K562 (cell line): ENCODE data around the gene CALML6. TPM values are rescaled to one million over a fixed set of nuclear protein-coding genes. Genes with fewer than 3 reads are reported as not detected.

Source experiments
- CAMTA2 ChIP-seq: fragments of 250-450 bp; sonication (Bioruptor Pico); conservative IDR thresholded peaks from 2 replicates; pipeline ENCODE4 v1.5.1; 2022
- FOSL1 ChIP-seq: fragments of 200-800 bp; sonication (Bioruptor generic); conservative IDR thresholded peaks from 2 replicates; pipeline ENCODE4 v1.6.1; 2016; ENCODE audit warnings: missing genetic modification characterization, missing compliant biosample characterization
- FOXJ2 ChIP-seq: fragments of 200-800 bp; sonication (Bioruptor generic); IDR thresholded peaks from 2 replicates; pipeline ENCODE4 v1.6.1; 2016; ENCODE audit warnings: missing genetic modification characterization, missing compliant biosample characterization
- KHSRP ChIP-seq: fragments of 450-650 bp; IDR thresholded peaks from 2 replicates; pipeline ENCODE4 v1.6.1; 2017
- MYC ChIP-seq, 2 experiments: fragments of 250-450 bp in 1 of 2; sonication (Bioruptor Pico) in 1 of 2; IDR thresholded peaks; 2 replicates each; pipeline versions ENCODE4 v1.5.1 to v1.6.1; 2012 to 2021; ENCODE audit warnings: low read depth in 2 of 2, borderline replicate concordance in 1 of 2, improper control_type of control experiment in 1 of 2, low read length in 1 of 2, mild to moderate bottlenecking in 1 of 2, moderate library complexity in 1 of 2
- NFIC ChIP-seq: fragments of 450-650 bp; IDR thresholded peaks from 2 replicates; pipeline ENCODE4 v1.6.1; 2017; ENCODE audit warnings: mild to moderate bottlenecking, inconsistent platforms
- PTBP1 ChIP-seq: fragments of 200-400 bp; formaldehyde crosslinking; IDR thresholded peaks from 2 replicates; pipeline ENCODE4 v1.6.1; 2017; ENCODE audit warnings: low read depth, low read length
- RBM17 ChIP-seq: fragments of 200-400 bp; formaldehyde crosslinking; IDR thresholded peaks from 2 replicates; pipeline ENCODE4 v1.6.1; 2017; ENCODE audit warnings: low read depth, mild to moderate bottlenecking, low read length, borderline replicate concordance
- SMARCA5 ChIP-seq: fragments of 450-650 bp; IDR thresholded peaks from 2 replicates; pipeline ENCODE4 v1.6.1; 2016
- SMARCE1 ChIP-seq: fragments of 450-650 bp; IDR thresholded peaks from 2 replicates; pipeline ENCODE4 v1.7.1; 2016; ENCODE audit warnings: mild to moderate bottlenecking
- ZNF184 ChIP-seq: sonication (generic); formaldehyde crosslinking; IDR thresholded peaks from 2 replicates; pipeline ENCODE4 v1.5.0; 2020; ENCODE audit warnings: missing genetic modification reagents
- ZNF197 ChIP-seq: fragments of 200-800 bp; sonication (Bioruptor generic); IDR thresholded peaks from 2 replicates; pipeline ENCODE4 v1.6.1; 2016; ENCODE audit warnings: low read depth, missing genetic modification characterization, missing compliant biosample characterization
- ZNF551 ChIP-seq: fragments of 250-450 bp; sonication (Bioruptor Pico); IDR thresholded peaks from 2 replicates; pipeline ENCODE4 v1.5.0; 2021; ENCODE audit warnings: mild to moderate bottlenecking, moderate library complexity
- polyA plus RNA-seq, 8 experiments: library from polyadenylated mRNA; depleted of rRNA in 4 of 8; stranded (reverse) in 5 of 8; unstranded in 3 of 8; fragments of >200 nt; fragmentation: Nextera tagmentation in 2 of 8; fragmentation: Illumina TruSeq in 1 of 8; extraction: Ambion mirVana in 2 of 8; extraction: Trizol in 1 of 8; gene quantifications; 2 replicates each; pipeline versions ENCODE4 v1.2.1 to v1.2.3, GENCODE V29; 2011 to 2014; ENCODE audit warnings: inconsistent platforms in 1 of 8, missing spikeins in 1 of 8
- total RNA-seq, 7 experiments: library from RNA; depleted of rRNA in 6 of 7; stranded (reverse); fragments of >200 nt in 6 of 7; fragmentation: Illumina TruSeq in 2 of 7; extraction: Trizol in 2 of 7; gene quantifications; 2 replicates each; pipeline versions ENCODE4 v1.2.1 to v1.2.3, GENCODE V29; 2011 to 2021; ENCODE audit warnings: low replicate concordance in 1 of 7
- TF ChIP-seq, protein P1 (sequence below), 3 experiments: fragments of 200-800 bp in 1 of 3; fragments of 250-450 bp in 1 of 3; fragments of 450-650 bp in 1 of 3; sonication (Bioruptor Pico) in 1 of 3; sonication (Bioruptor generic) in 1 of 3; formaldehyde crosslinking in 1 of 3; IDR thresholded peaks; 2 replicates each; pipeline versions ENCODE4 v1.6.1 to v1.8.0; 2016 to 2022; ENCODE audit warnings: mild to moderate bottlenecking in 2 of 3, missing genetic modification characterization in 2 of 3, missing compliant biosample characterization in 1 of 3, moderate library complexity in 1 of 3
- TF ChIP-seq, protein P2 (sequence below): sonication (generic); formaldehyde crosslinking; IDR thresholded peaks from 2 replicates; pipeline ENCODE4 v1.8.0; 2022; ENCODE audit warnings: missing genetic modification reagents, mild to moderate bottlenecking, borderline replicate concordance
- TF ChIP-seq, protein P3 (sequence below): conservative IDR thresholded peaks from 2 replicates; pipeline ENCODE4 v1.6.1; 2011; ENCODE audit warnings: low read depth, mild to moderate bottlenecking, low read length; ENCODE audit not compliant: control insufficient read depth
- TF ChIP-seq, protein P4 (sequence below): fragments of 450-650 bp; formaldehyde crosslinking; IDR thresholded peaks from 2 replicates; pipeline ENCODE4 v1.4.0; 2020; ENCODE audit warnings: mild to moderate bottlenecking, moderate library complexity
- TF ChIP-seq, protein P5 (sequence below), 2 experiments: fragments of 450-650 bp; conservative IDR thresholded peaks; 2 replicates each; pipeline ENCODE4 v1.6.1; 2017; ENCODE audit warnings: mild to moderate bottlenecking in 2 of 2, moderate library complexity in 2 of 2

The CALML6 gene
- total and polyA plus RNA-seq, 9 of the 15 experiments (the other 6 are each of a cell fraction or from before 2014, with no cell fraction given) = 0.14 TPM; not detected in 8

DNA sequence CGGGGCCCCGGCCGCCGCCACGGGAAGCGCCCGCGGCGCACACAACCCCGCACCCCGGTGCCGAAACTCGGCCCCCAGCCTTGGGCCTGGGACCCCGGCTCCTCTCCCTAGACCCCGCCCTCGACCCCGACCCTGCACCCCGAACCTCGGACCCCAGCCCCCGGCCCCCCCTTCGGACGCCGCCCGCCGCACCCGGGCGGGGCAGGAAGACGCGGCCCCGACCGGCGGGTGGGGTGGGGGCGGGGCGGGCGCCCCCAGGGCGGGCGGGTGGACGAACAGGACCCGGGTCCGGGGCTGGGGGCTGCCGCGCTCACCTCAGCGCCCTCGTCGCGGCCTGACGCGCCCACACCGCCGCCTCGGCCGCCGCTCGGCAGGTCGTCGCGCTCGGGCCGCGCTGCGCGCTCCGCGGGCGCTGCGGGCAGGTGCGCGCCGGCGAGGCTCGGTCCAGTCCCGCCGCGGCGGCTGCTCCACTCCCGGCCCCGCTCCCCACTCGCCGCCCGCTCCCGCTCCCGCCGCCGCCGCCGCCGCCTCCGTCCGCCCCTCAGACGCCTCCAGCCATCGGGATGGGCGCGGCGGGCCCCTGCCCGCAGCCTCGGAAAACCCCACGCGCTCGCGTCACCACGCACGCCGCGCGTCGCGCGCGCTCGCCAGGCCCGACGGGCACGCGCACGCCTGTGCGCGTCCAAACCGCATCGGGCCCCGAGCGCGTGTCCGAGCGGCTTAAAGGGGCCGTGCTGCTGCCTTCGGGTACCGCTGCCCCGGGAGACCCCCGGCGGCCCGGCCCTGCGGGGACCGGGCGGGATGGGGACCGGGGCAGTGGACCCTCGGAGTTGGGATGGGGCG, 24.3 kb upstream of the CALML6 start, which contains the start of gene GNB1 (continued):
- TF ChIP-seq, protein P1, sequence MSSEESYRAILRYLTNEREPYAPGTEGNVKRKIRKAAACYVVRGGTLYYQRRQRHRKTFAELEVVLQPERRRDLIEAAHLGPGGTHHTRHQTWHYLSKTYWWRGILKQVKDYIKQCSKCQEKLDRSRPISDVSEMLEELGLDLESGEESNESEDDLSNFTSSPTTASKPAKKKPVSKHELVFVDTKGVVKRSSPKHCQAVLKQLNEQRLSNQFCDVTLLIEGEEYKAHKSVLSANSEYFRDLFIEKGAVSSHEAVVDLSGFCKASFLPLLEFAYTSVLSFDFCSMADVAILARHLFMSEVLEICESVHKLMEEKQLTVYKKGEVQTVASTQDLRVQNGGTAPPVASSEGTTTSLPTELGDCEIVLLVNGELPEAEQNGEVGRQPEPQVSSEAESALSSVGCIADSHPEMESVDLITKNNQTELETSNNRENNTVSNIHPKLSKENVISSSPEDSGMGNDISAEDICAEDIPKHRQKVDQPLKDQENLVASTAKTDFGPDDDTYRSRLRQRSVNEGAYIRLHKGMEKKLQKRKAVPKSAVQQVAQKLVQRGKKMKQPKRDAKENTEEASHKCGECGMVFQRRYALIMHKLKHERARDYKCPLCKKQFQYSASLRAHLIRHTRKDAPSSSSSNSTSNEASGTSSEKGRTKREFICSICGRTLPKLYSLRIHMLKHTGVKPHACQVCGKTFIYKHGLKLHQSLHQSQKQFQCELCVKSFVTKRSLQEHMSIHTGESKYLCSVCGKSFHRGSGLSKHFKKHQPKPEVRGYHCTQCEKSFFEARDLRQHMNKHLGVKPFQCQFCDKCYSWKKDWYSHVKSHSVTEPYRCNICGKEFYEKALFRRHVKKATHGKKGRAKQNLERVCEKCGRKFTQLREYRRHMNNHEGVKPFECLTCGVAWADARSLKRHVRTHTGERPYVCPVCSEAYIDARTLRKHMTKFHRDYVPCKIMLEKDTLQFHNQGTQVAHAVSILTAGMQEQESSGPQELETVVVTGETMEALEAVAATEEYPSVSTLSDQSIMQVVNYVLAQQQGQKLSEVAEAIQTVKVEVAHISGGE (CRISPR knock-in tag; IDR thresholded peaks at IDR 0.05) = peak in 1 of 3 experiments; percentile 80; a peak in 2 of 6 replicates
- TF ChIP-seq, protein P2, sequence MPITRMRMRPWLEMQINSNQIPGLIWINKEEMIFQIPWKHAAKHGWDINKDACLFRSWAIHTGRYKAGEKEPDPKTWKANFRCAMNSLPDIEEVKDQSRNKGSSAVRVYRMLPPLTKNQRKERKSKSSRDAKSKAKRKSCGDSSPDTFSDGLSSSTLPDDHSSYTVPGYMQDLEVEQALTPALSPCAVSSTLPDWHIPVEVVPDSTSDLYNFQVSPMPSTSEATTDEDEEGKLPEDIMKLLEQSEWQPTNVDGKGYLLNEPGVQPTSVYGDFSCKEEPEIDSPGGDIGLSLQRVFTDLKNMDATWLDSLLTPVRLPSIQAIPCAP (CRISPR knock-in tag) = no peak
- TF ChIP-seq NFIC = peak; percentile 13; the same call in 1 of the 2 replicates
- TF ChIP-seq SMARCA5 = no peak
- TF ChIP-seq, protein P3, sequence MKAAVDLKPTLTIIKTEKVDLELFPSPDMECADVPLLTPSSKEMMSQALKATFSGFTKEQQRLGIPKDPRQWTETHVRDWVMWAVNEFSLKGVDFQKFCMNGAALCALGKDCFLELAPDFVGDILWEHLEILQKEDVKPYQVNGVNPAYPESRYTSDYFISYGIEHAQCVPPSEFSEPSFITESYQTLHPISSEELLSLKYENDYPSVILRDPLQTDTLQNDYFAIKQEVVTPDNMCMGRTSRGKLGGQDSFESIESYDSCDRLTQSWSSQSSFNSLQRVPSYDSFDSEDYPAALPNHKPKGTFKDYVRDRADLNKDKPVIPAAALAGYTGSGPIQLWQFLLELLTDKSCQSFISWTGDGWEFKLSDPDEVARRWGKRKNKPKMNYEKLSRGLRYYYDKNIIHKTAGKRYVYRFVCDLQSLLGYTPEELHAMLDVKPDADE = 0 out of 2 replicates have a peak, but pooled peaks have one; percentile 10
- no peak for TF ChIP-seq CAMTA2 (CRISPR knock-in tag)
- TF ChIP-seq PTBP1 = no peak
- TF ChIP-seq RBM17 = no peak
- peak; percentile 96 for TF ChIP-seq ZNF197 (CRISPR knock-in tag)
- TF ChIP-seq, protein P4, sequence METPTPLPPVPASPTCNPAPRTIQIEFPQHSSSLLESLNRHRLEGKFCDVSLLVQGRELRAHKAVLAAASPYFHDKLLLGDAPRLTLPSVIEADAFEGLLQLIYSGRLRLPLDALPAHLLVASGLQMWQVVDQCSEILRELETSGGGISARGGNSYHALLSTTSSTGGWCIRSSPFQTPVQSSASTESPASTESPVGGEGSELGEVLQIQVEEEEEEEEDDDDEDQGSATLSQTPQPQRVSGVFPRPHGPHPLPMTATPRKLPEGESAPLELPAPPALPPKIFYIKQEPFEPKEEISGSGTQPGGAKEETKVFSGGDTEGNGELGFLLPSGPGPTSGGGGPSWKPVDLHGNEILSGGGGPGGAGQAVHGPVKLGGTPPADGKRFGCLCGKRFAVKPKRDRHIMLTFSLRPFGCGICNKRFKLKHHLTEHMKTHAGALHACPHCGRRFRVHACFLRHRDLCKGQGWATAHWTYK (CRISPR knock-in tag) = peak; percentile 92
- TF ChIP-seq FOSL1 (tag) = peak; percentile 41; the same call in 1 of the 2 replicates
- peak; percentile 92 for TF ChIP-seq MYC (IDR thresholded peaks at IDR 0.05; ENCODE audit: low read depth, low read length)
- TF ChIP-seq MYC (CRISPR knock-in tag; IDR thresholded peaks at IDR 0.05; ENCODE audit: borderline replicate concordance, low read depth) = no peak
- TF ChIP-seq ZNF184 (CRISPR knock-in tag) = no peak
- TF ChIP-seq FOXJ2 (tag) = peak; percentile 85; the same call in 1 of the 2 replicates
- TF ChIP-seq, protein P5, sequence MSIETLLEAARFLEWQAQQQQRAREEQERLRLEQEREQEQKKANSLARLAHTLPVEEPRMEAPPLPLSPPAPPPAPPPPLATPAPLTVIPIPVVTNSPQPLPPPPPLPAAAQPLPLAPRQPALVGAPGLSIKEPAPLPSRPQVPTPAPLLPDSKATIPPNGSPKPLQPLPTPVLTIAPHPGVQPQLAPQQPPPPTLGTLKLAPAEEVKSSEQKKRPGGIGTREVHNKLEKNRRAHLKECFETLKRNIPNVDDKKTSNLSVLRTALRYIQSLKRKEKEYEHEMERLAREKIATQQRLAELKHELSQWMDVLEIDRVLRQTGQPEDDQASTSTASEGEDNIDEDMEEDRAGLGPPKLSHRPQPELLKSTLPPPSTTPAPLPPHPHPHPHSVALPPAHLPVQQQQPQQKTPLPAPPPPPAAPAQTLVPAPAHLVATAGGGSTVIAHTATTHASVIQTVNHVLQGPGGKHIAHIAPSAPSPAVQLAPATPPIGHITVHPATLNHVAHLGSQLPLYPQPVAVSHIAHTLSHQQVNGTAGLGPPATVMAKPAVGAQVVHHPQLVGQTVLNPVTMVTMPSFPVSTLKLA (conservative IDR thresholded peaks at IDR 0.05) = 0 out of 4 replicates have a peak, but pooled peaks of 1 of the 2 experiments have one; percentile 62
- no peak for TF ChIP-seq KHSRP
- no peak for TF ChIP-seq ZNF551
- TF ChIP-seq SMARCE1 = no peak
